ENCODE data around the gene LINGO4.

DNA sequence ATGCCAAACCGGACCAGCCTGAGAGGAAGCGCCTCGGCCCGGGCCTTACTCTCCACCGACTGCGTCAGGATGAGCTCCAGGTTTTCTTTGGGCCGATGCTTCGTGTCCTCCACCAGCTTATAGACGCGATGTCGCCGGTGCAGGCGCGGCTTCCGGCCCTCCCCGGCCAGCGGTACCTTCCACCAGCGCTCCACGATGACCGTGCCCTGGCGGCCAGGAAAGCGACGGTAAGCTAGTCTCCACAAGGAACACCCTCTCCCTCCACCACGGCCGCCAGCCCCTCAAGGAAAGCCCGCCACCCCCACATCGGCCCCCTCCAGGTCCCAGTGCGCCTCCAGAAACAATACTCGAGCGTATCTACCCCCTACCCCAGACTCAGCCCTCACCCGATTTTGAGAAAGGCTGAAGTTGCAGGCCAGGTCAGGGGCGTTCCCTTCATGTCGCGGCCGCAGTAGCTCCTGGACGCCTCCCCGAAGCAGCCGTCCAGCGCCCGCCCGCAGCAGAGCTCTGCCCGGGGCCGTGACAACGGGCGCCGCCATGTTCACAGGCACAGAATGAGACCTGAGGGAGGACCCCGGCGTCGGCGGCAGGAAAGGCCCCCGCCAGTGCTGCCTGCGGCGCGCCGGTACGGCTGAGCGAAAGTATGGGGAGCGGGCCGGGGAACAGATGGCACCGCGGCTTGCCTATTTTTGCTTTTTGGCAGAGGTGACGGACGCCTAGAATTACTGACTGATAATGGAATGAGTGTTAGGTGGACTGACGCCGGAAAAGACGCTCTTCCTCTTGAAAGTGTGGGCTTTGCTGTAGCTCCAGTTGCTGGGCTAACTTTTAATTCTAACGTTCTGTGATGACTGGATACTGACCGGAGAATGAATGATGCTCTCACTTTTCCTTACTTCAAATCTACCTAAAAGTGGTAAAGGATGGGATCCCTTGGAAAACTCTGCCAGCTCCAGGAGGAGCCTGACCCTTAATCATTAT, 42.0 kb downstream of the LINGO4 start, which contains the start of gene MRPL9:
- TF ChIP-seq, protein P1, sequence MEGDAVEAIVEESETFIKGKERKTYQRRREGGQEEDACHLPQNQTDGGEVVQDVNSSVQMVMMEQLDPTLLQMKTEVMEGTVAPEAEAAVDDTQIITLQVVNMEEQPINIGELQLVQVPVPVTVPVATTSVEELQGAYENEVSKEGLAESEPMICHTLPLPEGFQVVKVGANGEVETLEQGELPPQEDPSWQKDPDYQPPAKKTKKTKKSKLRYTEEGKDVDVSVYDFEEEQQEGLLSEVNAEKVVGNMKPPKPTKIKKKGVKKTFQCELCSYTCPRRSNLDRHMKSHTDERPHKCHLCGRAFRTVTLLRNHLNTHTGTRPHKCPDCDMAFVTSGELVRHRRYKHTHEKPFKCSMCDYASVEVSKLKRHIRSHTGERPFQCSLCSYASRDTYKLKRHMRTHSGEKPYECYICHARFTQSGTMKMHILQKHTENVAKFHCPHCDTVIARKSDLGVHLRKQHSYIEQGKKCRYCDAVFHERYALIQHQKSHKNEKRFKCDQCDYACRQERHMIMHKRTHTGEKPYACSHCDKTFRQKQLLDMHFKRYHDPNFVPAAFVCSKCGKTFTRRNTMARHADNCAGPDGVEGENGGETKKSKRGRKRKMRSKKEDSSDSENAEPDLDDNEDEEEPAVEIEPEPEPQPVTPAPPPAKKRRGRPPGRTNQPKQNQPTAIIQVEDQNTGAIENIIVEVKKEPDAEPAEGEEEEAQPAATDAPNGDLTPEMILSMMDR (IDR thresholded peaks at IDR 0.05; ENCODE audit: low read depth, low read length, poor library complexity, severe bottlenecking): no peak
- no peak for TF ChIP-seq EZH2phosphoT487 (IDR thresholded peaks at IDR 0.05; ENCODE audit: borderline replicate concordance, low read length)
